Measurements from ENCODE around the gene KLHL30.

DNA sequence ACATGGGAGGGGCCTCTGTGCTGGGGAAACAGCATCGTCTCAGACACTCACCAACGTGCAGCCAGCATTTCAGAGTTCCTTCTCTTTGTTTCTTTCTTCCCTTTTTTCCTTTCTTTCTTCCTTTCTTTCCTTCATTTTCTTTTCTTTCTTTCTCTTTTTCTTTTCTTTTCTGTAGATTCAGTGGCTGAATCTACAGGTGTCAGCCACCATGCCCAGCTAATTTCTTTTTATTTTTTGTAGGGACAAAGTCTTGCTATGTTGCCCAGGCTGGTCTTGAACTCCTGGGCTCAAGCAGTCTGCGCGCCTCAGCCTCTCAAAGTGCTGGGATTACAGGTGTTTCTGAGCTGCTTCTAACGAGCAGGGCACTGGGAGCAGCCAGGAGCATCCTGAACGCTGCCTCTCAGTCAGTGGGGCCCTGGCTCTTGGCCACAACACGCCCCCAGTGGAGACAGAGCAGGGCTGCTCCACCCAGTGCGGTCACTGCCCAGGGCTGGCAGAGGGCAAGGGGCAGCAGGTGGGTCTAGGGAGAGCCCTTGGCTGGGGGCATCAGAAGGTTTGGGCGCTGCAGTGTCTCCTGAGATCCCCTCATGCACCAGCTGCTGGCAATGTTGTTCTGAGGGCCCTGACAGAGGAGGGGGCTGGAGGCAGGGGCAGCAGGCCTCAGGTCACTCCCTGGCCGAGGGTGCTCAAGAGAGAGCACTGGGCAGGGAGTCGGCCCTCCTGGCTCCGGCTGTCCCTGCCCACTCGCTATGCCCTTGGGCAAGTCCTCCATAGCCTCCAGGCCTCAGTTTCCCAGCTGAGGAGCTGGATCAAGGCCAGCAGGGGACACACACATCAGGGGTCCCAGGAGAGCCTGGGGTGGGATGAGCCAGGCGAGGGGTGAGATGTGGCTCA lies 4.7 kb upstream of the KLHL30 start:
- TF ChIP-seq EZH2 (IDR thresholded peaks at IDR 0.05; ENCODE audit: low read length, missing control alignments), result no peak
- no peak for TF ChIP-seq CTCF (conservative IDR thresholded peaks at IDR 0.05 in 1 of 2, IDR thresholded peaks at IDR 0.05 in 1 of 2; ENCODE audit: low read depth in 1 of 2, low read length in 2 of 2)
